NCI-H2171 treated with DMSO at 0.1 percent for 48 hours (cell line): ENCODE results near the gene ADRA2A.

Experiments
- DNase-seq: peaks from one replicate; lab custom pipeline; 2025; lab: John Stamatoyannopoulos, UW

ADRA2A gene

GRCh38 chr10:111083222-111084095, 6.6 kb downstream of the ADRA2A start:
- no peak for DNase-seq

- DNase-seq = no peak
Observed at GRCh38 chr10:111084366-111085255, 7.8 kb downstream of the ADRA2A start.

GRCh38 chr10:111085690-111086353, 9.0 kb downstream of the ADRA2A start:
- DNase-seq = no peak

- no peak for DNase-seq
Observed at GRCh38 chr10:111086574-111086973, 9.7 kb downstream of the ADRA2A start.

GRCh38 chr10:111087331-111087756, 10.5 kb downstream of the ADRA2A start:
- no peak for DNase-seq

GRCh38 chr10:111087968-111088505, 11.2 kb downstream of the ADRA2A start:
- no peak for DNase-seq

- no peak for DNase-seq
Observed at GRCh38 chr10:111089293-111089692, 12.5 kb downstream of the ADRA2A start.

- no peak for DNase-seq
Observed at GRCh38 chr10:111091833-111092232, 15.0 kb downstream of the ADRA2A start.

GRCh38 chr10:111093741-111094380, 17.0 kb downstream of the ADRA2A start:
- no peak for DNase-seq

- DNase-seq = no peak
Observed at GRCh38 chr10:111098679-111099437, 22.0 kb downstream of the ADRA2A start.

- DNase-seq = no peak
Observed at GRCh38 chr10:111100198-111100597, 23.4 kb downstream of the ADRA2A start.

GRCh38 chr10:111101796-111102195, 25.0 kb downstream of the ADRA2A start:
- DNase-seq = no peak

GRCh38 chr10:111102359-111102837, 25.6 kb downstream of the ADRA2A start:
- no peak for DNase-seq

GRCh38 chr10:111103196-111103840, 26.5 kb downstream of the ADRA2A start:
- DNase-seq = no peak

- DNase-seq = no peak
Observed at GRCh38 chr10:111104811-111105210, 28.0 kb downstream of the ADRA2A start.

- no peak for DNase-seq
Observed at GRCh38 chr10:111106081-111106480, 29.3 kb downstream of the ADRA2A start.

GRCh38 chr10:111107023-111107422, 30.2 kb downstream of the ADRA2A start:
- DNase-seq = no peak

- DNase-seq = no peak
Observed at GRCh38 chr10:111107846-111108245, 31.0 kb downstream of the ADRA2A start.

GRCh38 chr10:111108441-111108840, 31.6 kb downstream of the ADRA2A start:
- no peak for DNase-seq
